HepG2 (cell line): Measurements from ENCODE around the gene HDAC3. TPM values are rescaled to one million over a fixed set of nuclear protein-coding genes. Genes with fewer than 3 reads are reported as not detected.

Experiments used
- AGO2 ChIP-seq: fragments of 200-400 bp; formaldehyde crosslinking; optimal IDR thresholded peaks from 2 replicates; pipeline ENCODE3; 2017; ENCODE audit warnings: mild to moderate bottlenecking, low read depth, low read length, moderate library complexity
- FIP1L1 ChIP-seq: fragments of 200-400 bp; formaldehyde crosslinking; IDR thresholded peaks from 2 replicates; pipeline ENCODE4 v1.6.1; 2018; ENCODE audit warnings: low read depth, mild to moderate bottlenecking, low read length, moderate library complexity, borderline replicate concordance; ENCODE audit not compliant: insufficient read depth
- MED13 ChIP-seq: sonication (generic); formaldehyde crosslinking; IDR thresholded peaks from 2 replicates; pipeline ENCODE4 v1.5.0; 2020; ENCODE audit warnings: missing genetic modification reagents
- MEF2D ChIP-seq: sonication (generic); formaldehyde crosslinking; IDR thresholded peaks from 2 replicates; pipeline ENCODE4 v1.5.1; 2020; ENCODE audit warnings: mild to moderate bottlenecking, missing genetic modification reagents
- PHF20 ChIP-seq: sonication (generic); formaldehyde crosslinking; IDR thresholded peaks from 2 replicates; pipeline ENCODE4 v1.5.0; 2020; ENCODE audit warnings: mild to moderate bottlenecking, missing genetic modification reagents
- RFX3 ChIP-seq: IDR thresholded peaks from 2 replicates; pipeline ENCODE4 v1.6.1; 2016; ENCODE audit warnings: missing biosample characterization, missing genetic modification reagents
- WIZ ChIP-seq: sonication (generic); formaldehyde crosslinking; IDR thresholded peaks from 2 replicates; pipeline ENCODE4 v1.5.1; 2020; ENCODE audit warnings: mild to moderate bottlenecking, missing genetic modification reagents
- ZFP82 ChIP-seq: sonication (generic); formaldehyde crosslinking; IDR thresholded peaks from 2 replicates; pipeline ENCODE4 v1.5.1; 2020; ENCODE audit warnings: mild to moderate bottlenecking, missing genetic modification reagents, borderline replicate concordance
- ZNF10 ChIP-seq: sonication (generic); formaldehyde crosslinking; IDR thresholded peaks from 2 replicates; pipeline ENCODE4 v1.4.0; 2020; ENCODE audit warnings: mild to moderate bottlenecking, low read depth, missing genetic modification reagents, borderline replicate concordance
- ZNF224 ChIP-seq: sonication (generic); formaldehyde crosslinking; IDR thresholded peaks from 2 replicates; pipeline ENCODE4 v1.5.0; 2020; ENCODE audit warnings: mild to moderate bottlenecking, missing genetic modification reagents
- ZNF235 ChIP-seq: sonication (generic); formaldehyde crosslinking; IDR thresholded peaks from 2 replicates; pipeline ENCODE4 v1.8.1; 2023; ENCODE audit warnings: mild to moderate bottlenecking, missing genetic modification reagents, borderline replicate concordance
- ZNF543 ChIP-seq: sonication (generic); formaldehyde crosslinking; IDR thresholded peaks from 2 replicates; pipeline ENCODE4 v1.4.0; 2020; ENCODE audit warnings: mild to moderate bottlenecking, missing genetic modification reagents
- ZNF619 ChIP-seq: sonication (generic); formaldehyde crosslinking; IDR thresholded peaks from 2 replicates; pipeline ENCODE4 v1.4.0; 2020; ENCODE audit warnings: mild to moderate bottlenecking, missing genetic modification reagents
- ZNF772 ChIP-seq: sonication (generic); formaldehyde crosslinking; IDR thresholded peaks from 2 replicates; pipeline ENCODE4 v1.5.0; 2020; ENCODE audit warnings: mild to moderate bottlenecking, missing genetic modification reagents
- polyA plus RNA-seq, 8 experiments: library from polyadenylated mRNA; depleted of rRNA in 3 of 8; stranded (reverse) in 7 of 8; unstranded in 1 of 8; fragments of >200 nt; fragmentation: Illumina TruSeq in 4 of 8; extraction: Trizol in 4 of 8; gene quantifications; 2 replicates each; pipeline versions ENCODE4 v1.2.1 to v1.2.3, GENCODE V29; 2011 to 2016; ENCODE audit warnings: low read depth in 4 of 8, missing spikeins in 1 of 8, mixed read lengths in 1 of 8; ENCODE audit not compliant: insufficient read depth in 1 of 8
- total RNA-seq, 5 experiments: library from RNA; depleted of rRNA; stranded (reverse); fragments of >200 nt; fragmentation: Illumina TruSeq; extraction: Trizol; gene quantifications; 2 replicates each; pipeline ENCODE4 v1.2.3, GENCODE V29; 2016; ENCODE audit warnings: low read depth in 1 of 5
- TF ChIP-seq, protein P1 (sequence below): sonication (generic); formaldehyde crosslinking; IDR thresholded peaks from 2 replicates; pipeline ENCODE4 v1.4.0; 2020; ENCODE audit warnings: missing genetic modification reagents
- TF ChIP-seq, protein P2 (sequence below): IDR thresholded peaks from 2 replicates; pipeline ENCODE4 v1.6.1; 2018; ENCODE audit warnings: missing genetic modification reagents, mild to moderate bottlenecking, missing compliant biosample characterization
- TF ChIP-seq, protein P3 (sequence below): sonication (generic); formaldehyde crosslinking; IDR thresholded peaks from 2 replicates; pipeline ENCODE4 v1.4.0; 2020; ENCODE audit warnings: missing genetic modification reagents
- TF ChIP-seq, protein P4 (sequence below): sonication (generic); formaldehyde crosslinking; IDR thresholded peaks from 2 replicates; pipeline ENCODE4 v1.8.1; 2022; ENCODE audit warnings: mild to moderate bottlenecking, missing genetic modification reagents
- TF ChIP-seq, protein P5 (sequence below): sonication (generic); formaldehyde crosslinking; IDR thresholded peaks from 2 replicates; pipeline ENCODE4 v1.5.1; 2020; ENCODE audit warnings: mild to moderate bottlenecking, missing genetic modification reagents, borderline replicate concordance

The HDAC3 gene
- total and polyA plus RNA-seq, 2 of the 13 experiments (the other 11 are each of a cell fraction or from before 2014, with no cell fraction given), result 84.0 to 94.1 TPM

DNA sequence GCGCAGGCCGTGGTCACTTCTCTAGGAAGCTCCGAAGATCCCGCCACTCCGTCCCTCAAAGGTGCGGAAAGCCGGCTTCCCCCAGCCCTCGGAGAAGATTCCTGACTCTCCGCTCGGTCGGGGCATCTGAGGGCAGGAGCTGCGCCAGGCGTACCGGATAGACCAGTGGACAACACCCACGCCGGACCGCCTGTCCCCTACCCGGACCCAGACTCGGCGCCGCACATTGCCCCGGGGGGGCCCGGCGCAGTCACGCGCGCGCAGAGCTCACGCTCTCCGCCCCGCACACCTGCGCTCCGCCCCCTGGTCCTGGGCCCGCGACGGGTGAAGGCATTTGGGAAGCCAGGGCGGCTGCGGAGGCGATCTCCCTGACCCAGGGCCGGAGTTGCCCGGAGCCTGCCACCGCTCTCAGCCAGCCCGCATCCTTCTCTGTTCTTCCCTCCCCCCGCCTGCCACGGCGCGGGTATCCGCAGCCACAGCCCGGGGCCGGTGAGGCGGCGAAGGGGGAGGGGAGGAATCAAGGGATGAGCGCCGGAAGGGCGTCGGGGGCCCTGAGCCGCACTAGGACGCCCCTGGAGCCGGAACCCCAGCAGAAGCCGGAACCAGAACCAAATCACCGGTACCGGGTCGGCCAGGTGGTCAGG is 596 bp upstream of the HDAC3 start (continued):
- TF ChIP-seq, protein P1, sequence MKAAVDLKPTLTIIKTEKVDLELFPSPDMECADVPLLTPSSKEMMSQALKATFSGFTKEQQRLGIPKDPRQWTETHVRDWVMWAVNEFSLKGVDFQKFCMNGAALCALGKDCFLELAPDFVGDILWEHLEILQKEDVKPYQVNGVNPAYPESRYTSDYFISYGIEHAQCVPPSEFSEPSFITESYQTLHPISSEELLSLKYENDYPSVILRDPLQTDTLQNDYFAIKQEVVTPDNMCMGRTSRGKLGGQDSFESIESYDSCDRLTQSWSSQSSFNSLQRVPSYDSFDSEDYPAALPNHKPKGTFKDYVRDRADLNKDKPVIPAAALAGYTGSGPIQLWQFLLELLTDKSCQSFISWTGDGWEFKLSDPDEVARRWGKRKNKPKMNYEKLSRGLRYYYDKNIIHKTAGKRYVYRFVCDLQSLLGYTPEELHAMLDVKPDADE (CRISPR knock-in tag), result no peak
- TF ChIP-seq MEF2D (CRISPR knock-in tag) (no peak), ZNF224 (CRISPR knock-in tag) (0 out of 2 replicates have a peak, but pooled peaks have one; percentile 26), ZNF619 (CRISPR knock-in tag) (no peak), ZNF772 (peak; percentile 44; the same call in 1 of the 2 replicates), ZNF543 (CRISPR knock-in tag) (no peak), AGO2 (no peak), RFX3 (CRISPR knock-in tag) (no peak), ZNF10 (CRISPR knock-in tag) (no peak), WIZ (CRISPR knock-in tag) (0 out of 2 replicates have a peak, but pooled peaks have one; percentile 4), PHF20 (no peak), FIP1L1 (0 out of 2 replicates have a peak, but pooled peaks have one; percentile 19), ZFP82 (CRISPR knock-in tag) (peak; percentile 44; the same call in 1 of the 2 replicates), MED13 (CRISPR knock-in tag) (0 out of 2 replicates have a peak, but pooled peaks have one; percentile 16), ZNF235 (CRISPR knock-in tag) (peak; percentile 67; the same call in 1 of the 2 replicates)
- TF ChIP-seq, protein P2, sequence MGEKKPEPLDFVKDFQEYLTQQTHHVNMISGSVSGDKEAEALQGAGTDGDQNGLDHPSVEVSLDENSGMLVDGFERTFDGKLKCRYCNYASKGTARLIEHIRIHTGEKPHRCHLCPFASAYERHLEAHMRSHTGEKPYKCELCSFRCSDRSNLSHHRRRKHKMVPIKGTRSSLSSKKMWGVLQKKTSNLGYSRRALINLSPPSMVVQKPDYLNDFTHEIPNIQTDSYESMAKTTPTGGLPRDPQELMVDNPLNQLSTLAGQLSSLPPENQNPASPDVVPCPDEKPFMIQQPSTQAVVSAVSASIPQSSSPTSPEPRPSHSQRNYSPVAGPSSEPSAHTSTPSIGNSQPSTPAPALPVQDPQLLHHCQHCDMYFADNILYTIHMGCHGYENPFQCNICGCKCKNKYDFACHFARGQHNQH (CRISPR knock-in tag), result 0 out of 2 replicates have a peak, but pooled peaks have one; percentile 5
- TF ChIP-seq, protein P3, sequence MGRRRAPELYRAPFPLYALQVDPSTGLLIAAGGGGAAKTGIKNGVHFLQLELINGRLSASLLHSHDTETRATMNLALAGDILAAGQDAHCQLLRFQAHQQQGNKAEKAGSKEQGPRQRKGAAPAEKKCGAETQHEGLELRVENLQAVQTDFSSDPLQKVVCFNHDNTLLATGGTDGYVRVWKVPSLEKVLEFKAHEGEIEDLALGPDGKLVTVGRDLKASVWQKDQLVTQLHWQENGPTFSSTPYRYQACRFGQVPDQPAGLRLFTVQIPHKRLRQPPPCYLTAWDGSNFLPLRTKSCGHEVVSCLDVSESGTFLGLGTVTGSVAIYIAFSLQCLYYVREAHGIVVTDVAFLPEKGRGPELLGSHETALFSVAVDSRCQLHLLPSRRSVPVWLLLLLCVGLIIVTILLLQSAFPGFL (CRISPR knock-in tag), result no peak
- TF ChIP-seq, protein P4, sequence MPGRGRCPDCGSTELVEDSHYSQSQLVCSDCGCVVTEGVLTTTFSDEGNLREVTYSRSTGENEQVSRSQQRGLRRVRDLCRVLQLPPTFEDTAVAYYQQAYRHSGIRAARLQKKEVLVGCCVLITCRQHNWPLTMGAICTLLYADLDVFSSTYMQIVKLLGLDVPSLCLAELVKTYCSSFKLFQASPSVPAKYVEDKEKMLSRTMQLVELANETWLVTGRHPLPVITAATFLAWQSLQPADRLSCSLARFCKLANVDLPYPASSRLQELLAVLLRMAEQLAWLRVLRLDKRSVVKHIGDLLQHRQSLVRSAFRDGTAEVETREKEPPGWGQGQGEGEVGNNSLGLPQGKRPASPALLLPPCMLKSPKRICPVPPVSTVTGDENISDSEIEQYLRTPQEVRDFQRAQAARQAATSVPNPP (CRISPR knock-in tag), result no peak
- TF ChIP-seq, protein P5, sequence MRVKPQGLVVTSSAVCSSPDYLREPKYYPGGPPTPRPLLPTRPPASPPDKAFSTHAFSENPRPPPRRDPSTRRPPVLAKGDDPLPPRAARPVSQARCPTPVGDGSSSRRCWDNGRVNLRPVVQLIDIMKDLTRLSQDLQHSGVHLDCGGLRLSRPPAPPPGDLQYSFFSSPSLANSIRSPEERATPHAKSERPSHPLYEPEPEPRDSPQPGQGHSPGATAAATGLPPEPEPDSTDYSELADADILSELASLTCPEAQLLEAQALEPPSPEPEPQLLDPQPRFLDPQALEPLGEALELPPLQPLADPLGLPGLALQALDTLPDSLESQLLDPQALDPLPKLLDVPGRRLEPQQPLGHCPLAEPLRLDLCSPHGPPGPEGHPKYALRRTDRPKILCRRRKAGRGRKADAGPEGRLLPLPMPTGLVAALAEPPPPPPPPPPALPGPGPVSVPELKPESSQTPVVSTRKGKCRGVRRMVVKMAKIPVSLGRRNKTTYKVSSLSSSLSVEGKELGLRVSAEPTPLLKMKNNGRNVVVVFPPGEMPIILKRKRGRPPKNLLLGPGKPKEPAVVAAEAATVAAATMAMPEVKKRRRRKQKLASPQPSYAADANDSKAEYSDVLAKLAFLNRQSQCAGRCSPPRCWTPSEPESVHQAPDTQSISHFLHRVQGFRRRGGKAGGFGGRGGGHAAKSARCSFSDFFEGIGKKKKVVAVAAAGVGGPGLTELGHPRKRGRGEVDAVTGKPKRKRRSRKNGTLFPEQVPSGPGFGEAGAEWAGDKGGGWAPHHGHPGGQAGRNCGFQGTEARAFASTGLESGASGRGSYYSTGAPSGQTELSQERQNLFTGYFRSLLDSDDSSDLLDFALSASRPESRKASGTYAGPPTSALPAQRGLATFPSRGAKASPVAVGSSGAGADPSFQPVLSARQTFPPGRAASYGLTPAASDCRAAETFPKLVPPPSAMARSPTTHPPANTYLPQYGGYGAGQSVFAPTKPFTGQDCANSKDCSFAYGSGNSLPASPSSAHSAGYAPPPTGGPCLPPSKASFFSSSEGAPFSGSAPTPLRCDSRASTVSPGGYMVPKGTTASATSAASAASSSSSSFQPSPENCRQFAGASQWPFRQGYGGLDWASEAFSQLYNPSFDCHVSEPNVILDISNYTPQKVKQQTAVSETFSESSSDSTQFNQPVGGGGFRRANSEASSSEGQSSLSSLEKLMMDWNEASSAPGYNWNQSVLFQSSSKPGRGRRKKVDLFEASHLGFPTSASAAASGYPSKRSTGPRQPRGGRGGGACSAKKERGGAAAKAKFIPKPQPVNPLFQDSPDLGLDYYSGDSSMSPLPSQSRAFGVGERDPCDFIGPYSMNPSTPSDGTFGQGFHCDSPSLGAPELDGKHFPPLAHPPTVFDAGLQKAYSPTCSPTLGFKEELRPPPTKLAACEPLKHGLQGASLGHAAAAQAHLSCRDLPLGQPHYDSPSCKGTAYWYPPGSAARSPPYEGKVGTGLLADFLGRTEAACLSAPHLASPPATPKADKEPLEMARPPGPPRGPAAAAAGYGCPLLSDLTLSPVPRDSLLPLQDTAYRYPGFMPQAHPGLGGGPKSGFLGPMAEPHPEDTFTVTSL (CRISPR knock-in tag), result no peak
